MM.1S (cell line): ENCODE measurements around the gene WDFY1.

Source experiments
- DNase-seq: peaks from one replicate; pipeline ENCODE4 v3.0.0-alpha.2; 2015
- H2AFZ ChIP-seq: fragments of 300-600 bp; sonication (generic); 2 replicates; pipeline ENCODE4 v1.6.0; 2016; ENCODE audit warnings: antibody characterized with exemption, low read length
- H3F3A ChIP-seq: fragments of 300-600 bp; sonication (generic); 2 replicates; pipeline ENCODE4 v1.6.1; 2016; ENCODE audit warnings: mild to moderate bottlenecking, antibody characterized with exemption, low read length, moderate library complexity, mixed read lengths; ENCODE audit not compliant: insufficient read depth
- H3K27ac ChIP-seq: fragments of 300-600 bp; sonication (generic); 2 replicates; pipeline ENCODE4 v1.5.1; 2016; ENCODE audit warnings: mild to moderate bottlenecking, low read length
- H3K27me3 ChIP-seq: fragments of 300-600 bp; sonication (generic); replicated peaks from 2 replicates; pipeline ENCODE4 v1.6.0; 2016; ENCODE audit warnings: low read length; ENCODE audit not compliant: insufficient read depth
- H3K36me3 ChIP-seq: fragments of 300-600 bp; sonication (generic); replicated peaks from 2 replicates; pipeline ENCODE4 v1.6.1; 2016; ENCODE audit warnings: mild to moderate bottlenecking, low read length, mixed read lengths; ENCODE audit not compliant: insufficient read depth
- H3K4me1 ChIP-seq: fragments of 300-600 bp; sonication (generic); 2 replicates; pipeline ENCODE4 v1.6.1; 2016; ENCODE audit warnings: low read length, mixed read lengths
- H3K4me2 ChIP-seq: fragments of 300-600 bp; sonication (generic); 2 replicates; pipeline ENCODE4 v1.6.0; 2016; ENCODE audit warnings: low read depth, low read length
- H3K4me3 ChIP-seq: fragments of 300-600 bp; sonication (generic); 2 replicates; pipeline ENCODE4 v1.5.1; 2016; ENCODE audit warnings: low read length, mixed read lengths
- H3K79me2 ChIP-seq: fragments of 300-600 bp; sonication (generic); 2 replicates; pipeline ENCODE4 v1.6.1; 2016; ENCODE audit warnings: mixed run types, low read length, mixed read lengths
- H3K9ac ChIP-seq: fragments of 300-600 bp; sonication (generic); 2 replicates; pipeline ENCODE4 v1.6.1; 2016; ENCODE audit warnings: low read length, mixed read lengths
- H3K9me2 ChIP-seq: fragments of 300-600 bp; sonication (generic); replicated peaks from 2 replicates; pipeline ENCODE4 v1.6.1; 2016; ENCODE audit warnings: mild to moderate bottlenecking, low read length, mixed read lengths; ENCODE audit not compliant: insufficient read depth
- H3K9me3 ChIP-seq: fragments of 300-600 bp; sonication (generic); replicated peaks from 2 replicates; pipeline ENCODE4 v1.6.1; 2016; ENCODE audit warnings: mild to moderate bottlenecking, low read length, mixed read lengths; ENCODE audit not compliant: insufficient read depth
- H4K20me1 ChIP-seq: fragments of 300-600 bp; sonication (generic); 2 replicates; pipeline ENCODE4 v1.6.1; 2016; ENCODE audit warnings: mild to moderate bottlenecking, low read length, moderate library complexity, mixed read lengths; ENCODE audit not compliant: insufficient read depth
- EZH2 ChIP-seq: fragments of 300-600 bp; sonication (generic); optimal IDR thresholded peaks from 2 replicates; pipeline ENCODE3; 2017; ENCODE audit warnings: low read depth, mild to moderate bottlenecking, antibody characterized with exemption, low read length, mixed read lengths
- EZH2phosphoT487 ChIP-seq: fragments of 300-600 bp; sonication (generic); IDR thresholded peaks from 2 replicates; pipeline ENCODE4 v1.6.1; 2018; ENCODE audit warnings: antibody characterized with exemption, low read length
- TF ChIP-seq, protein P1 (sequence below): fragments of 300-600 bp; sonication (generic); IDR thresholded peaks from 2 replicates; pipeline ENCODE4 v1.5.1; 2016; ENCODE audit warnings: antibody characterized with exemption, low read length, mixed read lengths

Gene WDFY1

DNA sequence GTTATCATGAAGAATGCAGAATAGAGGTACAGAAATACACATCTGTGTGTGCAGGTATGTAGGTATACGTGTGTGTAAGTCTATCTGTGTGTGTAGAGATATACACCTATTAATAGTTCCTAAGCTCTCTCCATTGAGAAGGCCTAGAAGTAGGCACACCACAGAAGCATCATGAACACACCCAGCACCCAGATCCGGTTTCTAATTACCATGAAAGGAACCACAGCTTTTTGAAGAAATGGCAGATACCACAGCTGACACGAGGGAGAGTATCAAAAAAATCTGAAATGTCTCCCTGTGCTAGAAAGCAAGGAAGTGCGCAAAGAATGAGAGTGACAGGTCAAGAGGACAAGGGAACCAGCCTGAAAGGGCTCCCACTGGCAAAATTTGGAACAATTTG is 80.0 kb downstream of the WDFY1 start:
- Histone ChIP-seq H2AFZ (no peak overlapping the region), H3K27me3 (no peaks in the 10 kb centered on the region), H3K79me2 (no peaks in the 10 kb centered on the region), H4K20me1 (no peaks in the 10 kb centered on the region), H3K27ac (peak overlapping the region; percentile 34; the same call in 1 of the 2 replicates), H3K4me1 (peaks cover 26% of the 10 kb centered on the region), H3F3A (peaks cover 14% of the 10 kb centered on the region; the same call in 1 of the 2 replicates), H3K4me2 (no peak overlapping the region), H3K4me3 (no peak overlapping the region), H3K9ac (no peak overlapping the region), H3K9me2 (no peaks in the 10 kb centered on the region), H3K36me3 (no peaks in the 10 kb centered on the region), H3K9me3 (no peaks in the 10 kb centered on the region)
- peak; percentile 59 for DNase-seq
- TF ChIP-seq EZH2 (no peak), EZH2phosphoT487 (no peak)
- TF ChIP-seq, protein P1, sequence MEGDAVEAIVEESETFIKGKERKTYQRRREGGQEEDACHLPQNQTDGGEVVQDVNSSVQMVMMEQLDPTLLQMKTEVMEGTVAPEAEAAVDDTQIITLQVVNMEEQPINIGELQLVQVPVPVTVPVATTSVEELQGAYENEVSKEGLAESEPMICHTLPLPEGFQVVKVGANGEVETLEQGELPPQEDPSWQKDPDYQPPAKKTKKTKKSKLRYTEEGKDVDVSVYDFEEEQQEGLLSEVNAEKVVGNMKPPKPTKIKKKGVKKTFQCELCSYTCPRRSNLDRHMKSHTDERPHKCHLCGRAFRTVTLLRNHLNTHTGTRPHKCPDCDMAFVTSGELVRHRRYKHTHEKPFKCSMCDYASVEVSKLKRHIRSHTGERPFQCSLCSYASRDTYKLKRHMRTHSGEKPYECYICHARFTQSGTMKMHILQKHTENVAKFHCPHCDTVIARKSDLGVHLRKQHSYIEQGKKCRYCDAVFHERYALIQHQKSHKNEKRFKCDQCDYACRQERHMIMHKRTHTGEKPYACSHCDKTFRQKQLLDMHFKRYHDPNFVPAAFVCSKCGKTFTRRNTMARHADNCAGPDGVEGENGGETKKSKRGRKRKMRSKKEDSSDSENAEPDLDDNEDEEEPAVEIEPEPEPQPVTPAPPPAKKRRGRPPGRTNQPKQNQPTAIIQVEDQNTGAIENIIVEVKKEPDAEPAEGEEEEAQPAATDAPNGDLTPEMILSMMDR, result no peak

DNA sequence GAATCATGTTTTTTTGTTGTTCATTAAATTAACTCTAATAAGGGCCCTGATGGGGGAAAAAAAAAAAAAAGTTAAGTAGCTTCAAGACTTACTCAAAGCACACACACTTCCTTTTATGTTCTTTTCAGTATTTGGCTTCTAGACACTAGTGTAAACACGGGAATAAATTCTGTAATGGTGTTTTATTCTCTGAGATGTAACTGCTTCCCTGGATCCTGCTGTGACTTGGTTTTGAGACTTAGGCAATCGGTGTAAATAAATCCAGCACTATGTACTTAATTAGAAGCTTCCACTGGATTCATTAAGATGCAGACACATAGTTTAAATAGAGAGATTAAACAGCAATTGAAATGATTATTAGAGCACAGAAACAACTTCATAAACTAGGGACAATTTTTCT is 81.6 kb downstream of the WDFY1 start:
- DNase-seq, result no peak
- Histone ChIP-seq H3K4me1 (peaks cover 26% of the 10 kb centered on the region), H3K9ac (no peak overlapping the region), H4K20me1 (no peaks in the 10 kb centered on the region), H3K79me2 (no peaks in the 10 kb centered on the region), H3F3A (peaks cover 14% of the 10 kb centered on the region; the same call in 1 of the 2 replicates), H2AFZ (no peak overlapping the region), H3K36me3 (no peaks in the 10 kb centered on the region), H3K4me2 (no peak overlapping the region), H3K27ac (no peak overlapping the region), H3K9me2 (no peaks in the 10 kb centered on the region), H3K27me3 (no peaks in the 10 kb centered on the region), H3K4me3 (no peak overlapping the region), H3K9me3 (no peaks in the 10 kb centered on the region)
- no peak for TF ChIP-seq EZH2
- TF ChIP-seq EZH2phosphoT487, result no peak
- TF ChIP-seq, protein P1, result no peak

DNA sequence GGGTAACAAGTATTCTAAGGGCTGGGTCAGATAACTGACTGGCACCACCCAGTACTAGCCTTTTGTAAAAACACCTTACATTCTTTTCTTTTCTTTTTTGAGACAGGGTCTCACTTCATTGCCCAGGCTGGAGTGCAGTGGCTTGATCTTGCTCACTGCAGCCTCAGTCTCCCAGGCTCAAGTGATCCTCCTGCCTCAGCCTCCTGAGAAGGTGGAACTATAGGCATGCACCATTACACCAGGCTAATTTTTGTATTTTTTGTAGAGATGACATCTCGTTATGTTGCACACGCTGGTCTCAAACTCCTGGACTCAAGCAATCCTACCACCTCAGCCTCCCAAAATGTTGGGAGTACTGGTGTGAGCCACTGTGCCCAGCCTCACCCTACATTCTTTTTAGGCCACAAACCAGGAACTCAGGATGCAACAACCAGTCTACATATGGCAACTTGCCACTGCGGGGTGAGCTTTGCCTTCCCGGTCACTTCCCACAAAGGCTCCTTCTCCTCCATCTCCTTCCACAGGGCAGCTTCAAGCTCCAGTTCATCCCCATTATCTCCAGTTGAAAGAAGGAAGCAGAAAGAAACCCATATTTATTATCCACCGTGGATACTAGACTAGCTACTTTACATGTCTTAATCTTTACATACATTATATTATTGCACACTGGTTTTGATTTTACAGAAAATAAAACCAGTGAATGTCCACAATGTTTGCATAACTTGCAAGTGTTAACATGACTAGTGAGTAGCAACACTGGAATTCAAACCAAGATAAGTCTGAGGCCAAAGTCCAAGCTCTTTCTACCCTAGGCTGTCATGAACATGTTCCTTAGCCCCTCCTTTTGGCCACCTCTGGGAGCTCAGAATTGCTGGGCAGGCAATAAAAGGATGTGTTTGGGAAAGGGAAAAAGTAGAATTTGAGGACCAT is 84.1 kb downstream of the WDFY1 start:
- Histone ChIP-seq H3K9me3 (no peaks in the 10 kb centered on the region), H3K4me2 (no peak overlapping the region), H3K9ac (no peak overlapping the region), H3K27ac (no peak overlapping the region), H3K27me3 (no peaks in the 10 kb centered on the region), H3K4me3 (no peak overlapping the region), H3K9me2 (no peaks in the 10 kb centered on the region), H3F3A (no peaks in the 10 kb centered on the region), H4K20me1 (no peaks in the 10 kb centered on the region), H2AFZ (no peak overlapping the region), H3K79me2 (no peaks in the 10 kb centered on the region), H3K36me3 (no peaks in the 10 kb centered on the region), H3K4me1 (peaks cover 9% of the 10 kb centered on the region)
- DNase-seq, result no peak
- no peak for TF ChIP-seq EZH2
- TF ChIP-seq EZH2phosphoT487, result no peak
- TF ChIP-seq, protein P1, result no peak
